SK-N-SH (cell line): ENCODE measurements around the gene STRIP2. TPM values are rescaled to one million over a fixed set of nuclear protein-coding genes. Genes with fewer than 3 reads are reported as not detected.
A peak's percentile ranks its signal among the peaks of the same experiment; 100 is the strongest.

Experiments
- CTCF ChIA-PET: fragments of 300-600, 350-600 bp; formaldehyde crosslinking; extraction: SDS; loops from one replicate; lab custom pipeline; 2021; lab: Yijun Ruan, JAX
- POLR2A ChIA-PET: fragments of 350-600 bp; sonication (Branson Sonifier 250); formaldehyde crosslinking; extraction: SDS; loops from one replicate; lab custom pipeline; 2020; ENCODE audit warnings: antibody characterized with exemption, inconsistent platforms; lab: Yijun Ruan, JAX
- DNase-seq: peaks from one replicate; pipeline ENCODE4 v3.0.0; 2012
- H2AFZ ChIP-seq: fragments of 200-600 bp; sonication (generic); 2 replicates; pipeline ENCODE4 v1.8.1; 2016; ENCODE audit warnings: antibody characterized with exemption, mild to moderate bottlenecking, low read depth
- H3F3A ChIP-seq: fragments of 200-600 bp; sonication (generic); replicated peaks from 2 replicates; pipeline ENCODE3; 2016; ENCODE audit warnings: antibody characterized with exemption, mild to moderate bottlenecking; ENCODE audit not compliant: insufficient read depth
- H3K27ac ChIP-seq, 2 experiments: fragments of 200-500 bp in 1 of 2; fragments of 200-600 bp in 1 of 2; sonication (Bioruptor generic) in 1 of 2; sonication (generic), shearing (Covaris generic) in 1 of 2; 2 replicates each; pipeline versions ENCODE4 v1.5.1 to v1.6.1; 2014 to 2016; ENCODE audit warnings: low read depth in 2 of 2, inconsistent platforms in 1 of 2, low read length in 1 of 2, mild to moderate bottlenecking in 1 of 2, mixed read lengths in 1 of 2
- H3K27me3 ChIP-seq: fragments of 200-600 bp; sonication (generic), shearing (Covaris generic); 2 replicates; pipeline ENCODE4 v1.6.1; 2016; ENCODE audit warnings: mixed run types; ENCODE audit not compliant: insufficient read depth
- H3K36me3 ChIP-seq, 2 experiments: fragments of 200-500 bp in 1 of 2; fragments of 200-600 bp in 1 of 2; sonication (Bioruptor generic) in 1 of 2; sonication (generic) in 1 of 2; replicated peaks in 1 of 2; 2 replicates each; pipeline versions ENCODE3 to v1.5.1; 2014 to 2016; ENCODE audit warnings: low read length in 1 of 2, mild to moderate bottlenecking in 1 of 2; ENCODE audit not compliant: insufficient read depth in 2 of 2, control insufficient read depth in 1 of 2
- H3K4me1 ChIP-seq, 2 experiments: fragments of 200-500 bp in 1 of 2; fragments of 200-600 bp in 1 of 2; sonication (Bioruptor generic) in 1 of 2; sonication (generic), shearing (Covaris generic) in 1 of 2; 2 replicates each; pipeline versions ENCODE4 v1.5.1 to v1.6.1; 2014 to 2016; ENCODE audit warnings: low read depth in 1 of 2, low read length in 1 of 2, mixed run types in 1 of 2; ENCODE audit not compliant: insufficient read depth in 2 of 2, control insufficient read depth in 1 of 2
- H3K4me2 ChIP-seq: fragments of 200-600 bp; sonication (generic), shearing (Covaris generic); 2 replicates; pipeline ENCODE4 v1.6.1; 2017; ENCODE audit warnings: mixed run types
- H3K4me3 ChIP-seq, 2 experiments: fragments of 200-500 bp in 1 of 2; fragments of 200-600 bp in 1 of 2; sonication (Bioruptor generic) in 1 of 2; sonication (generic), shearing (Covaris generic) in 1 of 2; 2 replicates each; pipeline versions ENCODE4 v1.5.1 to v1.8.1; 2014 to 2016; ENCODE audit warnings: low read depth in 2 of 2, inconsistent platforms in 1 of 2, low read length in 1 of 2, mild to moderate bottlenecking in 1 of 2, mixed read lengths in 1 of 2, moderate library complexity in 1 of 2
- H3K79me2 ChIP-seq: fragments of 200-600 bp; sonication (generic); 2 replicates; pipeline ENCODE4 v1.8.1; 2017; ENCODE audit warnings: mild to moderate bottlenecking; ENCODE audit not compliant: insufficient read depth
- H3K9ac ChIP-seq: fragments of 200-600 bp; sonication (generic); 2 replicates; pipeline ENCODE4 v1.6.1; 2017; ENCODE audit warnings: mixed run types
- H3K9me2 ChIP-seq: fragments of 200-600 bp; sonication (generic); 2 replicates; pipeline ENCODE4 v1.6.1; 2017; ENCODE audit warnings: mixed run types
- H3K9me3 ChIP-seq: fragments of 200-600 bp; sonication (generic); 2 replicates; pipeline ENCODE4 v1.6.1; 2017; ENCODE audit warnings: mixed run types, mild to moderate bottlenecking, moderate library complexity
- H4K20me1 ChIP-seq: fragments of 200-600 bp; sonication (generic); 2 replicates; pipeline ENCODE4 v1.6.1; 2017; ENCODE audit warnings: mild to moderate bottlenecking, mixed run types; ENCODE audit not compliant: insufficient read depth
- CHD2 ChIP-seq: fragments of 150-350 bp; IDR thresholded peaks from 2 replicates; pipeline ENCODE4 v1.6.1; 2018; ENCODE audit warnings: low read length; ENCODE audit not compliant: partially characterized antibody
- ELF1 ChIP-seq: IDR thresholded peaks from 2 replicates; pipeline ENCODE4 v1.4.0; 2012
- EZH2phosphoT487 ChIP-seq: fragments of 200-600 bp; sonication (generic); IDR thresholded peaks from 2 replicates; pipeline ENCODE4 v1.6.1; 2017; ENCODE audit warnings: low read depth, mixed run types, mild to moderate bottlenecking, antibody characterized with exemption, moderate library complexity, borderline replicate concordance
- GATA2 ChIP-seq: sonication (generic); formaldehyde crosslinking; IDR thresholded peaks from 2 replicates; pipeline ENCODE4 v1.5.0; 2020; ENCODE audit warnings: mild to moderate bottlenecking, missing genetic modification reagents
- SIN3A ChIP-seq: IDR thresholded peaks from 2 replicates; pipeline ENCODE4 v1.6.1; 2012; ENCODE audit warnings: low read depth, mild to moderate bottlenecking, low read length, moderate library complexity, borderline replicate concordance
- TAF1 ChIP-seq: IDR thresholded peaks from 2 replicates; pipeline ENCODE4 v1.6.1; 2012; ENCODE audit warnings: low read depth, mild to moderate bottlenecking, low read length, moderate library complexity, borderline replicate concordance
- WGBS: methylation state at CpG from one replicate; pipeline ENCODE4 v1.1.6; 2017; ENCODE audit warnings: low lambda C conversion rate; 5-methylcytosine and 5-hydroxymethylcytosine counted together
- polyA plus RNA-seq, 3 experiments: library from polyadenylated mRNA; depleted of rRNA; stranded (reverse); fragments of >200 nt; gene quantifications; 2 replicates each; pipeline ENCODE4 v1.2.3, GENCODE V29; 2012
- TF ChIP-seq, protein P1 (sequence below): IDR thresholded peaks from 2 replicates; pipeline ENCODE4 v1.4.0; 2012; ENCODE audit warnings: low read depth, borderline replicate concordance
- TF ChIP-seq, protein P2 (sequence below): IDR thresholded peaks from 2 replicates; pipeline ENCODE4 v1.4.0; 2012; ENCODE audit warnings: low read depth, borderline replicate concordance
- TF ChIP-seq, protein P3 (sequence below): IDR thresholded peaks from 2 replicates; pipeline ENCODE4; 2012

The STRIP2 gene
- polyA plus RNA-seq, 1 of the 3 experiments (the other 2 are of a cell fraction): 4.9 TPM

DNA sequence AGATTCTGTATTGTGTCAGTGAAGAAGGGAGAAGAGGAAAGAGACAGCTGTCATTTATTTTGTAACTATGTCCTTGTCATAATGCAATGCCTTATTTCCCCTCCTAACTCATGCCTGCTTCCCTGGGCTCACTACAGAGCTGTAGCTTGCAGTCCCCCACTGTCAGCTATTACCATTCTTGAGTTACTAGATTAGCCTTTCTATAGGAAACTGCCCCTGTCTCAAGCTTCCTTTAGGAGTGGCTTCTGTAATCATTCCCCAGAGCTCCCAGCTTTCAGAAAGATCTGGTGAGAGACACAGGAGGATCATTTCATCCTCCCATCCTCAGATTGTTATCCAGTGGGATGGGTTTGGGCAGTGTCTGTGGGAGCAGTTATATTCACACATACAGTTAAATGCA, 35.7 kb downstream of the STRIP2 start:
- Histone ChIP-seq H3K79me2 (no peaks in the 10 kb centered on the region), H3K4me1 (peaks cover 0 to 19% of the 10 kb centered on the region in 2 experiments; a peak in 2 of 4 replicates), H4K20me1 (no peaks in the 10 kb centered on the region), H3F3A (no peaks in the 10 kb centered on the region), H3K27ac (no peak overlapping the region), H3K9me2 (no peaks in the 10 kb centered on the region), H3K27me3 (no peaks in the 10 kb centered on the region), H3K4me3 (no peak overlapping the region), H3K36me3 (peaks cover 0 to 9% of the 10 kb centered on the region in 2 experiments), H3K4me2 (no peak overlapping the region), H2AFZ (no peak overlapping the region), H3K9ac (no peak overlapping the region), H3K9me3 (no peaks in the 10 kb centered on the region)
- peak; percentile 34 for DNase-seq
- CTCF ChIA-PET: interaction anchor here (0.6 to 14.8 kb wide), 18 partner anchors 9 to 482 kb away, joined by 3 to 397 read pairs (median 10); partner anchors contain the start of gene STRIP2
- TF ChIP-seq, protein P1, sequence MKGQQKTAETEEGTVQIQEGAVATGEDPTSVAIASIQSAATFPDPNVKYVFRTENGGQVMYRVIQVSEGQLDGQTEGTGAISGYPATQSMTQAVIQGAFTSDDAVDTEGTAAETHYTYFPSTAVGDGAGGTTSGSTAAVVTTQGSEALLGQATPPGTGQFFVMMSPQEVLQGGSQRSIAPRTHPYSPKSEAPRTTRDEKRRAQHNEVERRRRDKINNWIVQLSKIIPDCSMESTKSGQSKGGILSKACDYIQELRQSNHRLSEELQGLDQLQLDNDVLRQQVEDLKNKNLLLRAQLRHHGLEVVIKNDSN: no peak
- TF ChIP-seq EZH2phosphoT487 (no peak), ELF1 (no peak), CHD2 (no peak), TAF1 (no peak)
- TF ChIP-seq, protein P2, sequence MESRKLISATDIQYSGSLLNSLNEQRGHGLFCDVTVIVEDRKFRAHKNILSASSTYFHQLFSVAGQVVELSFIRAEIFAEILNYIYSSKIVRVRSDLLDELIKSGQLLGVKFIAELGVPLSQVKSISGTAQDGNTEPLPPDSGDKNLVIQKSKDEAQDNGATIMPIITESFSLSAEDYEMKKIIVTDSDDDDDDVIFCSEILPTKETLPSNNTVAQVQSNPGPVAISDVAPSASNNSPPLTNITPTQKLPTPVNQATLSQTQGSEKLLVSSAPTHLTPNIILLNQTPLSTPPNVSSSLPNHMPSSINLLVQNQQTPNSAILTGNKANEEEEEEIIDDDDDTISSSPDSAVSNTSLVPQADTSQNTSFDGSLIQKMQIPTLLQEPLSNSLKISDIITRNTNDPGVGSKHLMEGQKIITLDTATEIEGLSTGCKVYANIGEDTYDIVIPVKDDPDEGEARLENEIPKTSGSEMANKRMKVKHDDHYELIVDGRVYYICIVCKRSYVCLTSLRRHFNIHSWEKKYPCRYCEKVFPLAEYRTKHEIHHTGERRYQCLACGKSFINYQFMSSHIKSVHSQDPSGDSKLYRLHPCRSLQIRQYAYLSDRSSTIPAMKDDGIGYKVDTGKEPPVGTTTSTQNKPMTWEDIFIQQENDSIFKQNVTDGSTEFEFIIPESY: no peak
- TF ChIP-seq, protein P3, sequence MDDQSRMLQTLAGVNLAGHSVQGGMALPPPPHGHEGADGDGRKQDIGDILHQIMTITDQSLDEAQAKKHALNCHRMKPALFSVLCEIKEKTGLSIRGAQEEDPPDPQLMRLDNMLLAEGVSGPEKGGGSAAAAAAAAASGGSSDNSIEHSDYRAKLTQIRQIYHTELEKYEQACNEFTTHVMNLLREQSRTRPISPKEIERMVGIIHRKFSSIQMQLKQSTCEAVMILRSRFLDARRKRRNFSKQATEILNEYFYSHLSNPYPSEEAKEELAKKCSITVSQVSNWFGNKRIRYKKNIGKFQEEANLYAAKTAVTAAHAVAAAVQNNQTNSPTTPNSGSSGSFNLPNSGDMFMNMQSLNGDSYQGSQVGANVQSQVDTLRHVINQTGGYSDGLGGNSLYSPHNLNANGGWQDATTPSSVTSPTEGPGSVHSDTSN: no peak
- POLR2A ChIA-PET: interaction anchor here (0.8 kb wide), 1 partner anchor 36 kb away, joined by 4 read pairs; the partner anchor contains the start of gene STRIP2

DNA sequence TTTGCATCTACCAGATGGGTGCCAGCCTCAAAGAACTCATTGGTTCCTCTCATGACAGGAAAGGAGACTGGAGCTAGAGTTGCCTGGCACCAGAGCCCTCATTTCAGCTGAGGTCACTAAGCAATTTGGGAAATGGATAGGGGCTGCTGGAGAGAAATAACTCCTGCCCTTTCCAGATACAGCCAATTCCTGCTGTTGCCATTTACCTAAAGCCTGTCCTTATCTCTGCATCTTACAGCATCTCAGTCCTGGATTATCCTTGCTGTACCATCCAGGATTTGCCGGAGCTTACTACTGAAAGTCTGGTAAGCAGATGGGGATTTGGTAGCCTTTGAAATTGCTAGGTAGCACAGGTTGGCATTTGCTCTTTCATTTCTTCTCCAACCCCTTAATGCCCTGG, 36.2 kb downstream of the STRIP2 start:
- DNase-seq: peak; percentile 69
- 67% methylated on average over 1 of the region's 1 CpG for WGBS
- POLR2A ChIA-PET: interaction anchor here (0.8 kb wide), 1 partner anchor 36 kb away, joined by 4 read pairs; the partner anchor contains the start of gene STRIP2

More for the DNA sequence above, 36.2 kb downstream of the STRIP2 start:
- no peaks in the 10 kb centered on the region for H3K9me2 ChIP-seq
- H3K4me3 ChIP-seq: no peak overlapping the region
- no peaks in the 10 kb centered on the region for H3K27me3 ChIP-seq
- H4K20me1 ChIP-seq: no peaks in the 10 kb centered on the region
- H3K9ac ChIP-seq: no peak overlapping the region
- no peaks in the 10 kb centered on the region for H3K79me2 ChIP-seq
- peaks cover 0 to 9% of the 10 kb centered on the region in 2 experiments for H3K36me3 ChIP-seq
- H3K27ac ChIP-seq: no peak overlapping the region
- H3K4me2 ChIP-seq: no peak overlapping the region
- peaks cover 0 to 15% of the 10 kb centered on the region in 2 experiments; a peak in 2 of 4 replicates for H3K4me1 ChIP-seq
- H3K9me3 ChIP-seq: no peaks in the 10 kb centered on the region
- peak; percentile 86 for TF ChIP-seq GATA2 (CRISPR knock-in tag)
- TF ChIP-seq SIN3A: no peak
- no peaks in the 10 kb centered on the region for H3F3A ChIP-seq
- H2AFZ ChIP-seq: no peak overlapping the region
- CTCF ChIA-PET: interaction anchor here (0.6 to 14.8 kb wide), 19 partner anchors 9 to 481 kb away, joined by 3 to 397 read pairs (median 9); partner anchors contain the start of gene STRIP2
